ENCODE results near the gene MYO10.

Gene MYO10

DNA sequence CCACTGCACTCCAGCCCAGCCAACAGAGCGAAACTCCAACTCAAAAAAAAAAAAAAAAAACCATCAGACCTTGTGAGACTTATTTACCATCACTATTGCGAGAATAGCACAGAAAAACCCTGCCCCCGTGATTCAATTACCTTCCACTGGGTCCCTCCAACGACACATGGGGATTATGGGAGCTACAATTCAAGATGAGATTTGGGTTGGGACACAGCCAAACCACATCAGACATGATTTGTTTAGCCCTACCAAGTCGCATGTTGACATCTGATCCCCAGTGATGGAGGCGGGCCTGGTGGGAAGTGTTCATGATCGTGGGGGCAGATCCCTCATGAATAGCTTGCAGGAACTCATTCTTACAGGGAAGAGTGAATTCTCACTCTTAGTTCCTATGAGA, 26.6 kb downstream of the MYO10 start (continued):
- TF ChIP-seq, protein P1, sequence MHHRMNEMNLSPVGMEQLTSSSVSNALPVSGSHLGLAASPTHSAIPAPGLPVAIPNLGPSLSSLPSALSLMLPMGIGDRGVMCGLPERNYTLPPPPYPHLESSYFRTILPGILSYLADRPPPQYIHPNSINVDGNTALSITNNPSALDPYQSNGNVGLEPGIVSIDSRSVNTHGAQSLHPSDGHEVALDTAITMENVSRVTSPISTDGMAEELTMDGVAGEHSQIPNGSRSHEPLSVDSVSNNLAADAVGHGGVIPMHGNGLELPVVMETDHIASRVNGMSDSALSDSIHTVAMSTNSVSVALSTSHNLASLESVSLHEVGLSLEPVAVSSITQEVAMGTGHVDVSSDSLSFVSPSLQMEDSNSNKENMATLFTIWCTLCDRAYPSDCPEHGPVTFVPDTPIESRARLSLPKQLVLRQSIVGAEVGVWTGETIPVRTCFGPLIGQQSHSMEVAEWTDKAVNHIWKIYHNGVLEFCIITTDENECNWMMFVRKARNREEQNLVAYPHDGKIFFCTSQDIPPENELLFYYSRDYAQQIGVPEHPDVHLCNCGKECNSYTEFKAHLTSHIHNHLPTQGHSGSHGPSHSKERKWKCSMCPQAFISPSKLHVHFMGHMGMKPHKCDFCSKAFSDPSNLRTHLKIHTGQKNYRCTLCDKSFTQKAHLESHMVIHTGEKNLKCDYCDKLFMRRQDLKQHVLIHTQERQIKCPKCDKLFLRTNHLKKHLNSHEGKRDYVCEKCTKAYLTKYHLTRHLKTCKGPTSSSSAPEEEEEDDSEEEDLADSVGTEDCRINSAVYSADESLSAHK (tag by site-specific recombination; IDR thresholded peaks at IDR 0.05) = peak; percentile 62
- TF ChIP-seq ZNF24 (tag by site-specific recombination; IDR thresholded peaks at IDR 0.05) (peak; percentile 80), KLF1 (tag by site-specific recombination; IDR thresholded peaks at IDR 0.05) (no peak), ZNF558 (tag by site-specific recombination; IDR thresholded peaks at IDR 0.05) (peak; percentile 50; the same call in 1 of the 2 replicates), ZNF785 (tag by site-specific recombination; IDR thresholded peaks at IDR 0.05) (no peak), KLF8 (tag by site-specific recombination; IDR thresholded peaks at IDR 0.05) (peak; percentile 33; the same call in 1 of the 2 replicates), ZNF548 (tag by site-specific recombination; IDR thresholded peaks at IDR 0.05) (no peak), ZNF596 (tag by site-specific recombination; IDR thresholded peaks at IDR 0.05) (peak; percentile 12; the same call in 1 of the 2 replicates), ZBTB17 (tag by site-specific recombination; IDR thresholded peaks at IDR 0.05) (peak; percentile 86), ZBTB7A (tag by site-specific recombination; IDR thresholded peaks at IDR 0.05; ENCODE audit: low read depth) (no peak), SALL2 (tag by site-specific recombination; IDR thresholded peaks at IDR 0.05; ENCODE audit: borderline replicate concordance) (no peak), MZF1 (tag by site-specific recombination; IDR thresholded peaks at IDR 0.05; ENCODE audit: borderline replicate concordance) (peak; percentile 99), ZNF394 (tag by site-specific recombination; IDR thresholded peaks at IDR 0.05; ENCODE audit: borderline replicate concordance) (no peak), ZSCAN4 (tag by site-specific recombination; IDR thresholded peaks at IDR 0.05) (0 out of 2 replicates have a peak, but pooled peaks have one; percentile 11), ZNF776 (tag by site-specific recombination; IDR thresholded peaks at IDR 0.05; ENCODE audit: borderline replicate concordance) (no peak), ZEB2 (tag by site-specific recombination; IDR thresholded peaks at IDR 0.05) (peak; percentile 81; the same call in 1 of the 2 replicates), ZNF664 (tag by site-specific recombination; IDR thresholded peaks at IDR 0.05) (no peak), TCF7L2 (IDR thresholded peaks at IDR 0.05; ENCODE audit: borderline replicate concordance, low read depth, low read length) (no peak), OSR2 (tag by site-specific recombination; IDR thresholded peaks at IDR 0.05) (peak; percentile 94), ZNF843 (tag by site-specific recombination; IDR thresholded peaks at IDR 0.05) (peak; percentile 86), ZNF639 (tag by site-specific recombination; IDR thresholded peaks at IDR 0.05) (no peak), ZNF302 (tag by site-specific recombination; IDR thresholded peaks at IDR 0.05; ENCODE audit: low read depth) (no peak), ZNF571 (tag by site-specific recombination; IDR thresholded peaks at IDR 0.05) (no peak), ZBTB26 (tag by site-specific recombination; optimal IDR thresholded peaks at IDR 0.05) (peak; percentile 21), ZNF10 (tag by site-specific recombination; IDR thresholded peaks at IDR 0.05) (no peak; the same call in 1 of the 2 replicates), GFI1B (tag by site-specific recombination; IDR thresholded peaks at IDR 0.05) (peak; percentile 93), ZNF174 (tag by site-specific recombination; IDR thresholded peaks at IDR 0.05) (no peak)
- TF ChIP-seq, protein P2, sequence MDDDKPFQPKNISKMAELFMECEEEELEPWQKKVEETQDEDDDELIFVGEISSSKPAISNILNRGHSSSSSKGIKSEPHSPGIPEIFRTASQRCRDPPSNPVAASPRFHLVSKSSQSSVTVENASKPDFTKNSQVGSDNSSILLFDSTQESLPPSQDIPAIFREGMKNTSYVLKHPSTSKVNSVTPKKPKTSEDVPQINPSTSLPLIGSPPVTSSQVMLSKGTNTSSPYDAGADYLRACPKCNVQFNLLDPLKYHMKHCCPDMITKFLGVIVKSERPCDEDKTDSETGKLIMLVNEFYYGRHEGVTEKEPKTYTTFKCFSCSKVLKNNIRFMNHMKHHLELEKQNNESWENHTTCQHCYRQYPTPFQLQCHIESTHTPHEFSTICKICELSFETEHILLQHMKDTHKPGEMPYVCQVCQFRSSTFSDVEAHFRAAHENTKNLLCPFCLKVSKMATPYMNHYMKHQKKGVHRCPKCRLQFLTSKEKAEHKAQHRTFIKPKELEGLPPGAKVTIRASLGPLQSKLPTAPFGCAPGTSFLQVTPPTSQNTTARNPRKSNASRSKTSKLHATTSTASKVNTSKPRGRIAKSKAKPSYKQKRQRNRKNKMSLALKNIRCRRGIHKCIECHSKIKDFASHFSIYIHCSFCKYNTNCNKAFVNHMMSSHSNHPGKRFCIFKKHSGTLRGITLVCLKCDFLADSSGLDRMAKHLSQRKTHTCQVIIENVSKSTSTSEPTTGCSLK (tag by site-specific recombination; IDR thresholded peaks at IDR 0.05) = no peak
- TF ChIP-seq, protein P3, sequence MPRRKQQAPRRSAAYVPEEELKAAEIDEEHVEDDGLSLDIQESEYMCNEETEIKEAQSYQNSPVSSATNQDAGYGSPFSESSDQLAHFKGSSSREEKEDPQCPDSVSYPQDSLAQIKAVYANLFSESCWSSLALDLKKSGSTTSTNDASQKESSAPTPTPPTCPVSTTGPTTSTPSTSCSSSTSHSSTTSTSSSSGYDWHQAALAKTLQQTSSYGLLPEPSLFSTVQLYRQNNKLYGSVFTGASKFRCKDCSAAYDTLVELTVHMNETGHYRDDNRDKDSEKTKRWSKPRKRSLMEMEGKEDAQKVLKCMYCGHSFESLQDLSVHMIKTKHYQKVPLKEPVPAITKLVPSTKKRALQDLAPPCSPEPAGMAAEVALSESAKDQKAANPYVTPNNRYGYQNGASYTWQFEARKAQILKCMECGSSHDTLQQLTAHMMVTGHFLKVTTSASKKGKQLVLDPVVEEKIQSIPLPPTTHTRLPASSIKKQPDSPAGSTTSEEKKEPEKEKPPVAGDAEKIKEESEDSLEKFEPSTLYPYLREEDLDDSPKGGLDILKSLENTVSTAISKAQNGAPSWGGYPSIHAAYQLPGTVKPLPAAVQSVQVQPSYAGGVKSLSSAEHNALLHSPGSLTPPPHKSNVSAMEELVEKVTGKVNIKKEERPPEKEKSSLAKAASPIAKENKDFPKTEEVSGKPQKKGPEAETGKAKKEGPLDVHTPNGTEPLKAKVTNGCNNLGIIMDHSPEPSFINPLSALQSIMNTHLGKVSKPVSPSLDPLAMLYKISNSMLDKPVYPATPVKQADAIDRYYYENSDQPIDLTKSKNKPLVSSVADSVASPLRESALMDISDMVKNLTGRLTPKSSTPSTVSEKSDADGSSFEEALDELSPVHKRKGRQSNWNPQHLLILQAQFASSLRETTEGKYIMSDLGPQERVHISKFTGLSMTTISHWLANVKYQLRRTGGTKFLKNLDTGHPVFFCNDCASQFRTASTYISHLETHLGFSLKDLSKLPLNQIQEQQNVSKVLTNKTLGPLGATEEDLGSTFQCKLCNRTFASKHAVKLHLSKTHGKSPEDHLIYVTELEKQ (tag by site-specific recombination; IDR thresholded peaks at IDR 0.05; ENCODE audit: borderline replicate concordance) = peak; percentile 42; the same call in 1 of the 2 replicates
